Gastrocnemius medialis (tissue), 4 donors: ENCODE measurements around the gene PABPN1. TPM values are rescaled to one million over a fixed set of nuclear protein-coding genes. Genes with fewer than 3 reads are reported as not detected.
"Not testable (repeated sequence)": the region's sequence is repeated elsewhere in the genome, so short reads cannot be mapped to it uniquely, and the experiment has no call there.

ENCODE experiments used
- ATAC-seq, 2 donors: fragments of 150-250 bp; one replicate each; pipeline ENCODE4 v1.9.1; 2016
- DNase-seq, 2 donors: peaks; one replicate each; pipeline ENCODE4 v3.0.0-alpha.2; 2019
- H3K27ac ChIP-seq, 4 donors: fragments of 200-600 bp; sonication (generic); 1 replicate in 1 of 4; 2 replicates in 3 of 4; pipeline ENCODE4 v1.5.1; 2016 to 2018; ENCODE audit warnings: mild to moderate bottlenecking in 2 of 4, moderate library complexity in 1 of 4
- H3K27me3 ChIP-seq, 3 donors: fragments of 200-600 bp; sonication (generic) in 2 of 3; 1 replicate in 1 of 3; 2 replicates in 2 of 3; pipeline versions ENCODE4 v1.5.1 to v1.6.0; 2016 to 2019; ENCODE audit warnings: mild to moderate bottlenecking in 1 of 3, moderate library complexity in 1 of 3
- H3K36me3 ChIP-seq, 2 donors: fragments of 200-600 bp; sonication (generic) in 1 of 2; one replicate each; pipeline ENCODE4 v1.5.1; 2017 to 2018
- H3K4me1 ChIP-seq, 2 donors: fragments of 200-600 bp; sonication (generic) in 1 of 2; one replicate each; pipeline ENCODE4 v1.5.1; 2016 to 2017; ENCODE audit warnings: mild to moderate bottlenecking in 2 of 2
- H3K4me3 ChIP-seq, 4 donors: fragments of 200-600 bp; sonication (generic) in 3 of 4; 1 replicate in 1 of 4; 2 replicates in 3 of 4; pipeline ENCODE4 v1.5.1; 2016 to 2019; ENCODE audit warnings: mild to moderate bottlenecking in 2 of 4
- H3K9me3 ChIP-seq, 3 donors: fragments of 200-600 bp; sonication (generic) in 2 of 3; 1 replicate in 1 of 3; 2 replicates in 2 of 3; pipeline ENCODE4 v1.5.1; 2016 to 2019
- POLR2A ChIP-seq, 2 donors: fragments of 450-650 bp; IDR thresholded peaks; one replicate each; pipeline ENCODE4 v1.6.1; 2017; ENCODE audit warnings: antibody characterized with exemption in 2 of 2, mild to moderate bottlenecking in 2 of 2, moderate library complexity in 2 of 2
- in situ Hi-C, 4 donors: fragments of 200-750 bp; cut with MboI; loops; one replicate each; pipeline versions ENCODE4 v1.15.0 to v1.8.0; 2017; ENCODE audit warnings: low sequenced_read_pairs in 4 of 4
- intact Hi-C: fragments of 100-400 bp; cut with DNase I; formaldehyde crosslinking; loops from one replicate; pipeline ENCODE4 v1.15.1; 2023; ENCODE audit warnings: low total_unique reads
- total RNA-seq, 4 donors: library from RNA; depleted of rRNA; stranded (reverse); fragments of >200 nt; gene quantifications; one replicate each; pipeline versions ENCODE4 v1.1.0 to v1.2.3, GENCODE V29; 2016
- TF ChIP-seq, protein P1 (sequence below), 5 experiments: fragments of 450-650 bp in 3 of 5; fragments of 200-600 bp in 2 of 5; sonication (generic) in 2 of 5; IDR thresholded peaks in 4 of 5; conservative IDR thresholded peaks in 1 of 5; 1 replicate in 4 of 5; 2 replicates in 1 of 5; pipeline ENCODE4 v1.5.1; 2016 to 2019; ENCODE audit warnings: antibody characterized with exemption in 5 of 5, mild to moderate bottlenecking in 3 of 5, moderate library complexity in 3 of 5

Gene PABPN1
- total RNA-seq, 4 donors from 2014 or later: 15.7 to 32.8 (median 26.6) TPM

DNA sequence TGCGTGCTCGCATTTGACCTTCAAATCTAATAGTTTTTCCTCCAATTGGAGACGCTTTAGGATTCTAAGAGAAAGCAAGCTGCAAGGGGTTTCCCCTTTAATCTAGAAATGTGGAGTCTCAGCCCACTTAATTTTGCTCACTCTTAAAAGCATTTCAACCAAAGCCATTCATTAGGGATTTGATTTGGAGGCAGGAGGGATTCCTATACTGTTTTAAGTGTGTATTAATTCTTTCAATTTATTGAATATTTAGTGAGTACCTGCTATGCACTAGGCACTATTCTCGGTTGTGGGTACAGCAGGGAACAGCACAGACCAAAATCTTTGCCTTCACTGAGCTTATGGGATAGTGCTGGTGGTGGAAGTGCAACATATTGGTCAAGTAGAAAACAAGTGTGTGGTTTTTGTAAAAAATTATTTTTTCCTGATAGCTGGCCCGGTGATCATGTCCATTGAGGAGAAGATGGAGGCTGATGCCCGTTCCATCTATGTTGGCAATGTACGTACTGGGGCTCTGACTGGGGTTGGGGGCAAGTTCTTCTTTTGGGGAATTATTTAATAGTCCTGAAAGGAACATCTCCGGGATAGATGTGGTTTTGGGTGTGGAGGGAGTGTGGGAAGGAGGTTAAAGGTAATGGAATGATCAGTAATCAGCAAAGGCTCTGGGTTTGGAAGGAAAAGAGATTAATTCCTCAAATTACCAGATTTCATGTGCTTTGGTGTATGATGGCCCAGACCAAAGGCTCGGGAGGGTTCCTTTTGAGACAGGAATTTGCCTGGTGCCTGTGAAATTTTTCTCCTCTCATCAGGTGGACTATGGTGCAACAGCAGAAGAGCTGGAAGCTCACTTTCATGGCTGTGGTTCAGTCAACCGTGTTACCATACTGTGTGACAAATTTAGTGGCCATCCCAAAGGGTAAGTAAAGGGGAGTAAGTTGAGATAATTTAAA, 1.6 kb downstream of the PABPN1 start:
- intact Hi-C loops: loop anchor here (5.0 to 10.0 kb wide), 2 partner anchors 234 to 558 kb away; partner anchors contain the start of genes OXA1L and THTPA
- DNase-seq (no peak), ATAC-seq (no peak)
- peaks cover 0 to 34% of the 10 kb centered on the region in 2 donors for H3K36me3 ChIP-seq
- no peak for TF ChIP-seq POLR2A (IDR thresholded peaks at IDR 0.05)
- TF ChIP-seq, protein P1, sequence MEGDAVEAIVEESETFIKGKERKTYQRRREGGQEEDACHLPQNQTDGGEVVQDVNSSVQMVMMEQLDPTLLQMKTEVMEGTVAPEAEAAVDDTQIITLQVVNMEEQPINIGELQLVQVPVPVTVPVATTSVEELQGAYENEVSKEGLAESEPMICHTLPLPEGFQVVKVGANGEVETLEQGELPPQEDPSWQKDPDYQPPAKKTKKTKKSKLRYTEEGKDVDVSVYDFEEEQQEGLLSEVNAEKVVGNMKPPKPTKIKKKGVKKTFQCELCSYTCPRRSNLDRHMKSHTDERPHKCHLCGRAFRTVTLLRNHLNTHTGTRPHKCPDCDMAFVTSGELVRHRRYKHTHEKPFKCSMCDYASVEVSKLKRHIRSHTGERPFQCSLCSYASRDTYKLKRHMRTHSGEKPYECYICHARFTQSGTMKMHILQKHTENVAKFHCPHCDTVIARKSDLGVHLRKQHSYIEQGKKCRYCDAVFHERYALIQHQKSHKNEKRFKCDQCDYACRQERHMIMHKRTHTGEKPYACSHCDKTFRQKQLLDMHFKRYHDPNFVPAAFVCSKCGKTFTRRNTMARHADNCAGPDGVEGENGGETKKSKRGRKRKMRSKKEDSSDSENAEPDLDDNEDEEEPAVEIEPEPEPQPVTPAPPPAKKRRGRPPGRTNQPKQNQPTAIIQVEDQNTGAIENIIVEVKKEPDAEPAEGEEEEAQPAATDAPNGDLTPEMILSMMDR (IDR thresholded peaks at IDR 0.05 in 4 of 5, conservative IDR thresholded peaks at IDR 0.05 in 1 of 5): no peak
- no peaks in the 10 kb centered on the region for H3K9me3 ChIP-seq
- in situ Hi-C loops: loop anchor here in 3 of 4 donors (10.0 to 25.0 kb wide), 7 partner anchors 142 to 1114 kb away; partner anchors contain the start of genes NGDN (in 2 of the 3), ABHD4 (in 1 of the 3), AP1G2 (in 1 of the 3) and CBLN3 (in 1 of the 3)
- H3K4me1 ChIP-seq: peaks cover 13 to 25% of the 10 kb centered on the region in 2 donors
- peak overlapping the region; percentile 98 to 100 (median 99) for H3K27ac ChIP-seq
- H3K27me3 ChIP-seq: no peaks in the 10 kb centered on the region
- peak overlapping the region; percentile 90 to 100 (median 96) for H3K4me3 ChIP-seq

DNA sequence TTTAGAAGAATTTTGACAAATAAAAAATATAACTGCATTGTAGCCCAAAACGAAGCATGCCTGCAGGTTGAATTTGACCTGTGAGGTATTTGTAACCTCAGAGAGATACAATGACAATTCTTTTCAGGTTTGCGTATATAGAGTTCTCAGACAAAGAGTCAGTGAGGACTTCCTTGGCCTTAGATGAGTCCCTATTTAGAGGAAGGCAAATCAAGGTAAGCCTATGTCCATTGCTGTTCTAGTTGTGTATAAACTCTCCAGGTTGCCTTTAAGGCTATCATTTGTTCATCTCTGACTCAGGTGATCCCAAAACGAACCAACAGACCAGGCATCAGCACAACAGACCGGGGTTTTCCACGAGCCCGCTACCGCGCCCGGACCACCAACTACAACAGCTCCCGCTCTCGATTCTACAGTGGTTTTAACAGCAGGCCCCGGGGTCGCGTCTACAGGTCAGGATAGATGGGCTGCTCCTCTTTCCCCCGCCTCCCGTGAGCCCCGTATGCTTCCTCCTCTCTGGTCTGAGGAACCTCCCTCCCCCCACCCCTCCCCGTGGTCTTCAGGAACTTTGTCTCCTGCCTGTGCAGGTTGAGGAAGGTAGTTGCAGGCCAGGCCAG, 2.7 kb downstream of the PABPN1 start:
- ATAC-seq (no peak), DNase-seq (no peak)
- no peaks in the 10 kb centered on the region for H3K9me3 ChIP-seq
- H3K36me3 ChIP-seq: peaks cover 0 to 34% of the 10 kb centered on the region in 2 donors
- intact Hi-C loops (loop anchor here (5.0 to 10.0 kb wide), 2 partner anchors 233 to 559 kb away; partner anchors contain the start of genes OXA1L and THTPA), in situ Hi-C loops (loop anchor here in 3 of 4 donors (10.0 to 25.0 kb wide), 7 partner anchors 141 to 1113 kb away; partner anchors contain the start of genes NGDN (in 2 of the 3), ABHD4 (in 1 of the 3), AP1G2 (in 1 of the 3) and CBLN3 (in 1 of the 3))
- TF ChIP-seq POLR2A (IDR thresholded peaks at IDR 0.05): no peak
- TF ChIP-seq, protein P1 (IDR thresholded peaks at IDR 0.05 in 4 of 5, conservative IDR thresholded peaks at IDR 0.05 in 1 of 5): no peak
- H3K4me3 ChIP-seq: no peak overlapping the region
- peaks cover 13 to 25% of the 10 kb centered on the region in 2 donors for H3K4me1 ChIP-seq
- no peaks in the 10 kb centered on the region for H3K27me3 ChIP-seq
- no peak overlapping the region for H3K27ac ChIP-seq

GRCh38 chr14:23324455-23324846, 3.2 kb downstream of the PABPN1 start:
- DNase-seq (no peak), ATAC-seq (no peak)
- TF ChIP-seq, protein P1 (IDR thresholded peaks at IDR 0.05 in 4 of 5, conservative IDR thresholded peaks at IDR 0.05 in 1 of 5): no peak
- TF ChIP-seq POLR2A (IDR thresholded peaks at IDR 0.05): no peak
- Histone ChIP-seq H3K27me3 (no peaks in the 10 kb centered on the region), H3K9me3 (no peaks in the 10 kb centered on the region), H3K4me3 (no peak overlapping the region), H3K27ac (no peak overlapping the region), H3K36me3 (peaks cover 0 to 34% of the 10 kb centered on the region in 2 donors), H3K4me1 (peaks cover 13 to 25% of the 10 kb centered on the region in 2 donors)
- in situ Hi-C loops: loop anchor here in 3 of 4 donors (10.0 to 25.0 kb wide), 7 partner anchors 140 to 1113 kb away; partner anchors contain the start of genes NGDN (in 2 of the 3), ABHD4 (in 1 of the 3), AP1G2 (in 1 of the 3) and CBLN3 (in 1 of the 3)
- intact Hi-C loops: loop anchor here (5.0 to 10.0 kb wide), 2 partner anchors 233 to 560 kb away; partner anchors contain the start of genes OXA1L and THTPA

DNA sequence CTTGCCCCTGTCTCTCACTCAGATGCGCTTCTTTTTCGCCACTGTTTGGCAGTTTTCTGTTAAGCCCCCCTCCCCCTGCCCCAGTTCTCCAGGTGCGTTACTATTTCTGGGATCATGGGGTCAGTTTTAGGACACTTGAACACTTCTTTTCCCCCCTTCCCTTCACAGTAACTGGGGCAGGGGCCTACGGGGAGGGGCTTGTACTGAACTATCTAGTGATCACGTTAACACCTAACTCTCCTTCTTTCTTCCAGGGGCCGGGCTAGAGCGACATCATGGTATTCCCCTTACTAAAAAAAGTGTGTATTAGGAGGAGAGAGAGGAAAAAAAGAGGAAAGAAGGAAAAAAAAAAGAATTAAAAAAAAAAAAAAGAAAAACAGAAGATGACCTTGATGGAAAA, 3.7 kb downstream of the PABPN1 start:
- ATAC-seq: no peak
- in situ Hi-C loops: loop anchor here (5.0 to 25.0 kb wide), 10 partner anchors 57 to 1112 kb away; partner anchors contain the start of genes AP1G2 (in 2 of the 4), NGDN (in 2 of the 4), THTPA (in 2 of the 4) and ZFHX2 (in 2 of the 4)

GRCh38 chr14:23325746-23326145, 4.5 kb downstream of the PABPN1 start:
- in situ Hi-C loops: loop anchor here (5.0 to 25.0 kb wide), 7 partner anchors 57 to 239 kb away; partner anchors contain the start of genes AP1G2 (in 2 of the 4), NGDN (in 2 of the 4), THTPA (in 2 of the 4) and ZFHX2 (in 2 of the 4)
- H3K27me3 ChIP-seq, H3K4me3 ChIP-seq, H3K9me3 ChIP-seq, H3K27ac ChIP-seq, DNase-seq, ATAC-seq: not testable (repeated sequence)
- Histone ChIP-seq H3K4me1 (peaks cover 13 to 18% of the 10 kb centered on the region in 2 donors), H3K36me3 (peaks cover 0 to 34% of the 10 kb centered on the region in 2 donors)
- intact Hi-C loops: loop anchor here (5.0 to 10.0 kb wide), 2 partner anchors 58 to 561 kb away; partner anchors contain the start of gene OXA1L

More for the DNA sequence above, 3.7 kb downstream of the PABPN1 start:
- Histone ChIP-seq H3K27me3 (no peaks in the 10 kb centered on the region), H3K4me3 (no peak overlapping the region), H3K4me1 (peaks cover 13 to 25% of the 10 kb centered on the region in 2 donors), H3K36me3 (peaks cover 0 to 34% of the 10 kb centered on the region in 2 donors), H3K27ac (no peak overlapping the region), H3K9me3 (no peaks in the 10 kb centered on the region)
- intact Hi-C loops: loop anchor here (5.0 to 10.0 kb wide), 3 partner anchors 58 to 560 kb away; partner anchors contain the start of genes OXA1L and THTPA
- TF ChIP-seq, protein P1 (IDR thresholded peaks at IDR 0.05 in 4 of 5, conservative IDR thresholded peaks at IDR 0.05 in 1 of 5): no peak
- no peak for TF ChIP-seq POLR2A (IDR thresholded peaks at IDR 0.05)
- DNase-seq: no peak
